ENCODE measurements around the gene CALHM1.

DNA sequence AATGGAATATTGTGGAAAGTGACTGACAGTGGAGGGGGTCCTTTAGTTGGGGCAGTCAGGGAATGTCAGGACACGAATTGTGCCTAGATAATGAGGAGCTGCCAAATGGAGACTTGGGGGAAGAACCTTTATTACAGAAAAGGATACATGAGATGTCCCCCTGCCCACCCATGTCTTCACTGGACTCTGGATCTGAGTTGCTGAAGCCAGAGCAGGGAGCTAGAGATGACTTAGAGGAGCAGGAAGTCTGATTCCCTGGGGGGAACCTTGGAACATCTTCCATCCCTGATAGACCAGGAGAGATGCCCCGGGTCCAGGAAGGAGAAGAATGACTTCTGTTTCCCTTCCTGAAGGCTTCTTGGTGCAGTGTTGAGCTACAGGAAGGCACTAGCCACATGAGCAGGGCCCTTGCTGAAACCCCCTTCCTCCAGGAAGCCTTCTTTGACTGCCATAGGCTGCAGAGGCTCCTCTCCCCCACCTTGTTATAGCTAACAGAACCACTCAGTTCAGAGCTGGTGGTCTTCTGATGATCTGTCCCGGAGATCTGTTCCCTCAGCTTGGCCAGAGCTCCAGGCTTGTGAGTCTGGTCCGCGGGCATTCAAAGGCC is 34.1 kb upstream of the CALHM1 start:
- TF ChIP-seq, protein P1, sequence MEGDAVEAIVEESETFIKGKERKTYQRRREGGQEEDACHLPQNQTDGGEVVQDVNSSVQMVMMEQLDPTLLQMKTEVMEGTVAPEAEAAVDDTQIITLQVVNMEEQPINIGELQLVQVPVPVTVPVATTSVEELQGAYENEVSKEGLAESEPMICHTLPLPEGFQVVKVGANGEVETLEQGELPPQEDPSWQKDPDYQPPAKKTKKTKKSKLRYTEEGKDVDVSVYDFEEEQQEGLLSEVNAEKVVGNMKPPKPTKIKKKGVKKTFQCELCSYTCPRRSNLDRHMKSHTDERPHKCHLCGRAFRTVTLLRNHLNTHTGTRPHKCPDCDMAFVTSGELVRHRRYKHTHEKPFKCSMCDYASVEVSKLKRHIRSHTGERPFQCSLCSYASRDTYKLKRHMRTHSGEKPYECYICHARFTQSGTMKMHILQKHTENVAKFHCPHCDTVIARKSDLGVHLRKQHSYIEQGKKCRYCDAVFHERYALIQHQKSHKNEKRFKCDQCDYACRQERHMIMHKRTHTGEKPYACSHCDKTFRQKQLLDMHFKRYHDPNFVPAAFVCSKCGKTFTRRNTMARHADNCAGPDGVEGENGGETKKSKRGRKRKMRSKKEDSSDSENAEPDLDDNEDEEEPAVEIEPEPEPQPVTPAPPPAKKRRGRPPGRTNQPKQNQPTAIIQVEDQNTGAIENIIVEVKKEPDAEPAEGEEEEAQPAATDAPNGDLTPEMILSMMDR (IDR thresholded peaks at IDR 0.05; ENCODE audit: low read length): no peak
- TF ChIP-seq EZH2 (optimal IDR thresholded peaks at IDR 0.05; ENCODE audit: low read depth, low read length) (no peak), EZH2phosphoT487 (IDR thresholded peaks at IDR 0.05; ENCODE audit: low read length) (no peak)
